Measurements from ENCODE around the gene SRSF9.

DNA sequence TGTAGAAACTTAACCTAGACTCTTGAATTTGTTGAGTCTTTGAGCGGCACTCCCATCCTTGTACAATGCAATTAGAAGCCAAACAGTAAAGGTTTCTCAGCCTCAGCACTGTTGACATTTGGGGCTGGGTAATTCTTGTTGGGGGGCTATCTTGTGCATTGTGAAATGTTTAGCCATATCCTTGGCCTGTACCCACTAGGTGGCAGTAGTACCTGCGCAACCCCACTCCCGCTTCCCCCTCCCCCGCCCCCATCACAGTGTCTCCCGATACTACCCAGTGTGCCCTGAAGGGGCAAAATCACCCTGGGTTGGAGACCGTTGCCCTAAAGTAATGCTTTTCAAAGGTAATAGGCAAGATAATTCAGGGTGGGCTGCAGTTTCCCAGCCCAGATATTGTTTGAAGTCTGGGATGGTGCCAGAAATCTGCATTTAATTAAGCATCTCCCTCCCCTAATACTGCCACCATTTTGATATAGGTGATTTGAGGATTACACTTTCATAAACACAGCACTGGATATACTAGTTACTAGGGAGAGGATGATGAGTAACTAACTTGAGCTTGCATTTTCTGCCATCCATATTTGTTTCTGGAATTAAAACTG lies 29.8 kb downstream of the SRSF9 start:
- TF ChIP-seq, protein P1, sequence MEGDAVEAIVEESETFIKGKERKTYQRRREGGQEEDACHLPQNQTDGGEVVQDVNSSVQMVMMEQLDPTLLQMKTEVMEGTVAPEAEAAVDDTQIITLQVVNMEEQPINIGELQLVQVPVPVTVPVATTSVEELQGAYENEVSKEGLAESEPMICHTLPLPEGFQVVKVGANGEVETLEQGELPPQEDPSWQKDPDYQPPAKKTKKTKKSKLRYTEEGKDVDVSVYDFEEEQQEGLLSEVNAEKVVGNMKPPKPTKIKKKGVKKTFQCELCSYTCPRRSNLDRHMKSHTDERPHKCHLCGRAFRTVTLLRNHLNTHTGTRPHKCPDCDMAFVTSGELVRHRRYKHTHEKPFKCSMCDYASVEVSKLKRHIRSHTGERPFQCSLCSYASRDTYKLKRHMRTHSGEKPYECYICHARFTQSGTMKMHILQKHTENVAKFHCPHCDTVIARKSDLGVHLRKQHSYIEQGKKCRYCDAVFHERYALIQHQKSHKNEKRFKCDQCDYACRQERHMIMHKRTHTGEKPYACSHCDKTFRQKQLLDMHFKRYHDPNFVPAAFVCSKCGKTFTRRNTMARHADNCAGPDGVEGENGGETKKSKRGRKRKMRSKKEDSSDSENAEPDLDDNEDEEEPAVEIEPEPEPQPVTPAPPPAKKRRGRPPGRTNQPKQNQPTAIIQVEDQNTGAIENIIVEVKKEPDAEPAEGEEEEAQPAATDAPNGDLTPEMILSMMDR (IDR thresholded peaks at IDR 0.05; ENCODE audit: low read length): peak; percentile 79
- no peak for TF ChIP-seq EZH2 (IDR thresholded peaks at IDR 0.05; ENCODE audit: borderline replicate concordance, low read length)
